GM19240 (cell line): ENCODE data around the gene TIE1.

Experiments used
- DNase-seq: peaks from one replicate; pipeline ENCODE4 v3.0.0; 2011; ENCODE audit warnings: low spot score; ENCODE audit not compliant: insufficient read length

TIE1 gene

GRCh38 chr1:43274125-43274803, 26.5 kb upstream of the TIE1 start:
- DNase-seq, result no peak

GRCh38 chr1:43274804-43275180, 26.0 kb upstream of the TIE1 start:
- no peak for DNase-seq

GRCh38 chr1:43275826-43276620, 24.8 kb upstream of the TIE1 start:
- no peak for DNase-seq

- no peak for DNase-seq
These were observed 24.1 kb upstream of the TIE1 start for GRCh38 chr1:43276673-43277072.

- no peak for DNase-seq
These were observed 23.5 kb upstream of the TIE1 start for GRCh38 chr1:43277116-43277876.

GRCh38 chr1:43279161-43279560, 21.6 kb upstream of the TIE1 start:
- no peak for DNase-seq

- no peak for DNase-seq
These were observed 21.1 kb upstream of the TIE1 start for GRCh38 chr1:43279666-43280065.

GRCh38 chr1:43280692-43281091, 20.1 kb upstream of the TIE1 start:
- no peak for DNase-seq

- no peak for DNase-seq
These were observed 18.3 kb upstream of the TIE1 start for GRCh38 chr1:43282220-43283195.

- DNase-seq, result no peak
These were observed 16.7 kb upstream of the TIE1 start for GRCh38 chr1:43284065-43284464.

- no peak for DNase-seq
These were observed 16.2 kb upstream of the TIE1 start for GRCh38 chr1:43284546-43285110.

- no peak for DNase-seq
These were observed 15.4 kb upstream of the TIE1 start, which contains the start of gene C1orf210 for GRCh38 chr1:43285269-43285990. Gene C1orf210 (minus strand): TSS chr1:43285581. CDS start chr1:43283270, 2,311 bp downstream.

GRCh38 chr1:43286115-43286514, 14.7 kb upstream of the TIE1 start:
- no peak for DNase-seq

GRCh38 chr1:43286533-43286932, 14.2 kb upstream of the TIE1 start:
- no peak for DNase-seq

GRCh38 chr1:43288058-43288784, 12.6 kb upstream of the TIE1 start:
- DNase-seq, result no peak

- no peak for DNase-seq
These were observed 11.7 kb upstream of the TIE1 start for GRCh38 chr1:43288785-43289706.

- no peak for DNase-seq
These were observed 8.6 kb upstream of the TIE1 start for GRCh38 chr1:43292216-43292615.

- DNase-seq, result no peak
These were observed 8.1 kb upstream of the TIE1 start for GRCh38 chr1:43292679-43293078.
